Fibroblast of lung (primary cell): ENCODE results near the gene DIS3L.

Experiments used
- EZH2 ChIP-seq: IDR thresholded peaks from 2 replicates; pipeline ENCODE4 v1.5.1; 2012; ENCODE audit warnings: low read length, control low read depth, mild to moderate bottlenecking; ENCODE audit errors: missing control alignments
- TF ChIP-seq, protein P1 (sequence below), 2 donors: IDR thresholded peaks in 1 of 2; conservative IDR thresholded peaks in 1 of 2; 1 replicate in 1 of 2; 2 replicates in 1 of 2; pipeline ENCODE4 v1.5.1; 2011 to 2012; ENCODE audit warnings: low read length in 2 of 2, control low read depth in 1 of 2, inconsistent platforms in 1 of 2, low read depth in 1 of 2, mild to moderate bottlenecking in 1 of 2

DNA sequence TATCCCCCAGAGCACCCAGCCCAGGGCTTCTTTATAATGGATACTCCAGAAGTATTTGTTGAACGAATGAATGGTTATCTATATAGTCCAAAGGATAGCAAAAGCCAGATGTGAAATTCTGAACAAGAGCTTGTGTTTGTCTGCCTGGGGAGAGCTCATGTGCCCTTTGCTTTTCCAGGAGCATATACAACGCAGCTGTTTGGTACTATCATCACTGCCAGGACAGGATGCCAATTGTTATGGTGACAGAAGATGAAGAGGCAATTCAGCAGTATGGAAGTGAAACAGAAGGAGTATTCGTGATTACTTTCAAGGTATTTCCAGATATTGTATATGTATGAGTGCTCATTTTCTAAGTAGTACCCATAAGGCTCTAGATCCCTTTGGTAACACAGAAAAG, 15.2 kb downstream of the DIS3L start:
- TF ChIP-seq, protein P1, sequence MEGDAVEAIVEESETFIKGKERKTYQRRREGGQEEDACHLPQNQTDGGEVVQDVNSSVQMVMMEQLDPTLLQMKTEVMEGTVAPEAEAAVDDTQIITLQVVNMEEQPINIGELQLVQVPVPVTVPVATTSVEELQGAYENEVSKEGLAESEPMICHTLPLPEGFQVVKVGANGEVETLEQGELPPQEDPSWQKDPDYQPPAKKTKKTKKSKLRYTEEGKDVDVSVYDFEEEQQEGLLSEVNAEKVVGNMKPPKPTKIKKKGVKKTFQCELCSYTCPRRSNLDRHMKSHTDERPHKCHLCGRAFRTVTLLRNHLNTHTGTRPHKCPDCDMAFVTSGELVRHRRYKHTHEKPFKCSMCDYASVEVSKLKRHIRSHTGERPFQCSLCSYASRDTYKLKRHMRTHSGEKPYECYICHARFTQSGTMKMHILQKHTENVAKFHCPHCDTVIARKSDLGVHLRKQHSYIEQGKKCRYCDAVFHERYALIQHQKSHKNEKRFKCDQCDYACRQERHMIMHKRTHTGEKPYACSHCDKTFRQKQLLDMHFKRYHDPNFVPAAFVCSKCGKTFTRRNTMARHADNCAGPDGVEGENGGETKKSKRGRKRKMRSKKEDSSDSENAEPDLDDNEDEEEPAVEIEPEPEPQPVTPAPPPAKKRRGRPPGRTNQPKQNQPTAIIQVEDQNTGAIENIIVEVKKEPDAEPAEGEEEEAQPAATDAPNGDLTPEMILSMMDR (conservative IDR thresholded peaks at IDR 0.05 in 1 of 2, IDR thresholded peaks at IDR 0.05 in 1 of 2; ENCODE audit: low read depth in 1 of 2, low read length in 2 of 2) = no peak
- TF ChIP-seq EZH2 = no peak
